Osteocyte (in vitro differentiated cells): ENCODE results near the gene USP38. TPM values are rescaled to one million over a fixed set of nuclear protein-coding genes. Genes with fewer than 3 reads are reported as not detected.

Source experiments
- DNase-seq: peaks from one replicate; pipeline ENCODE4 v3.0.0; 2021; ENCODE audit warnings: mixed read lengths; ENCODE audit not compliant: unreplicated experiment; ENCODE audit errors: extremely low spot score
- H3K27ac Mint-ChIP-seq: one replicate; pipeline ENCODE4 v1.8.0; 2021; ENCODE audit warnings: mild to moderate bottlenecking, mixed read lengths; ENCODE audit not compliant: unreplicated experiment
- H3K27me3 Mint-ChIP-seq: one replicate; pipeline ENCODE4 v1.8.0; 2021; ENCODE audit warnings: mixed read lengths; ENCODE audit not compliant: unreplicated experiment
- H3K36me3 Mint-ChIP-seq: one replicate; pipeline ENCODE4 v1.8.0; 2021; ENCODE audit warnings: mixed read lengths; ENCODE audit not compliant: unreplicated experiment
- H3K4me1 Mint-ChIP-seq: one replicate; pipeline ENCODE4 v1.8.0; 2021; ENCODE audit warnings: mixed read lengths; ENCODE audit not compliant: unreplicated experiment
- H3K4me3 Mint-ChIP-seq: one replicate; pipeline ENCODE4 v1.8.0; 2021; ENCODE audit warnings: mild to moderate bottlenecking, moderate library complexity, mixed read lengths; ENCODE audit not compliant: unreplicated experiment
- H3K9me3 Mint-ChIP-seq: one replicate; pipeline ENCODE4 v1.8.0; 2021; ENCODE audit warnings: mixed read lengths; ENCODE audit not compliant: unreplicated experiment
- CTCF ChIP-seq: fragments of 200-600 bp; sonication (generic); IDR thresholded peaks from 2 replicates; pipeline ENCODE4 v1.5.0; 2021; ENCODE audit warnings: antibody characterized with exemption, mild to moderate bottlenecking, moderate library complexity
- total RNA-seq: library from RNA; stranded (reverse); gene quantifications from 2 replicates; pipeline ENCODE4 v1.2.1, GENCODE V29; 2021

Gene USP38
- total RNA-seq, 1 donor from 2014 or later, result 19.5 TPM

GRCh38 chr4:143241892-143242291, 57.2 kb downstream of the USP38 start:
- H3K27ac Mint-ChIP-seq, result no peak overlapping the region
- H3K4me1 Mint-ChIP-seq, result peaks cover 6% of the 10 kb centered on the region
- no peak overlapping the region for H3K4me3 Mint-ChIP-seq
- no peaks in the 10 kb centered on the region for H3K9me3 Mint-ChIP-seq
- H3K27me3 Mint-ChIP-seq, result no peaks in the 10 kb centered on the region
- DNase-seq, result no peak
- TF ChIP-seq CTCF, result no peak
- H3K36me3 Mint-ChIP-seq, result no peaks in the 10 kb centered on the region

DNA sequence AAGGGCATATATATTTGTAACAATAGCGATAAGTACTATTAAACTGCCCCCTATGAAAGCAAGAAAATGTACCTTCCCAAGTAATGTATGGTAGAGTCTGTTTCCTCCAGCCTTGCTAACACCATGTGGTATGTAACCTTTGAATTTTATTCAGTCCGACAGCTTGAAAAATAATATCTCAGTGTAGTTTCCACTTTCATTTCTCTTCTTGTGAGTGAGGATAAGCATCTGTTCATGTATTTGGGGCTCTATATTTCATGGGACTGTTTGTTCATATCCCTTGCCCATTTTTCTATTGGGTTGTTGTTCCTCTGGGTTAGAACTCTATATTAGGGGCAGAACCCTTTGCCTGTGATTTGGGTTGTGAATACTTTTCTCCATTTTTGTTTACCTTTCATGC, 58.3 kb downstream of the USP38 start:
- Mint-ChIP-seq H3K36me3 (no peaks in the 10 kb centered on the region), H3K4me1 (peaks cover 6% of the 10 kb centered on the region), H3K27me3 (no peaks in the 10 kb centered on the region), H3K4me3 (no peak overlapping the region), H3K9me3 (no peaks in the 10 kb centered on the region), H3K27ac (no peak overlapping the region)
- no peak for DNase-seq
- TF ChIP-seq CTCF, result no peak

- DNase-seq, result no peak
- no peak for TF ChIP-seq CTCF
Measured at GRCh38 chr4:143246977-143247376, 62.3 kb downstream of the USP38 start.

DNA sequence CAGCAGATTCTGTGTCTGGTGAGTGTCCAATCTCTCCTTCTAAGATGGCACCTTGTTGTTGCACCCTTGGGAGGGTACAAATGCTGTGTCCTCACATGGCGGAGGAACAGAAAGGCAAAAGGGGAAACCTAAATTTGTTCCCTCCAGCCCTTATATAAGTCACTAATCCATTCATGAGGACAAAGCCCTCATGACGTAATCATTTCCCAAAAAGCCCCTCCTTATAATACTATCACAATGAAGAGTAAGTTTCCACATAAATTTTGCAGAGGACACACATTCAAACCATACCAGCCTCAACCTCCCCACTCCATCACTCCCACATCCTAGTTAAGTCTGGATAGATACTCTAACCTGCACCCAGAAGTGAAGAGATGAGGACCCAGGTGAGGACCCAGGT, 63.1 kb downstream of the USP38 start:
- H3K9me3 Mint-ChIP-seq, result no peaks in the 10 kb centered on the region
- no peak for TF ChIP-seq CTCF
- H3K27ac Mint-ChIP-seq, result no peak overlapping the region

More at GRCh38 chr4:143246977-143247376, 62.3 kb downstream of the USP38 start:
- H3K4me3 Mint-ChIP-seq, result no peak overlapping the region
- H3K27me3 Mint-ChIP-seq, result no peaks in the 10 kb centered on the region
- H3K4me1 Mint-ChIP-seq, result peaks cover 17% of the 10 kb centered on the region
- H3K9me3 Mint-ChIP-seq, result no peaks in the 10 kb centered on the region
- no peak overlapping the region for H3K27ac Mint-ChIP-seq
- no peaks in the 10 kb centered on the region for H3K36me3 Mint-ChIP-seq

GRCh38 chr4:143248827-143249226, 64.1 kb downstream of the USP38 start:
- no peak overlapping the region for H3K27ac Mint-ChIP-seq
- no peak for TF ChIP-seq CTCF
- H3K9me3 Mint-ChIP-seq, result no peaks in the 10 kb centered on the region
- H3K36me3 Mint-ChIP-seq, result no peaks in the 10 kb centered on the region
- no peak overlapping the region for H3K4me3 Mint-ChIP-seq
- peaks cover 14% of the 10 kb centered on the region for H3K4me1 Mint-ChIP-seq
- no peak for DNase-seq
- no peaks in the 10 kb centered on the region for H3K27me3 Mint-ChIP-seq

More for the DNA sequence above, 63.1 kb downstream of the USP38 start:
- DNase-seq, result no peak
- Mint-ChIP-seq H3K36me3 (no peaks in the 10 kb centered on the region), H3K4me3 (no peak overlapping the region), H3K4me1 (peaks cover 19% of the 10 kb centered on the region), H3K27me3 (no peaks in the 10 kb centered on the region)
